HG03565 (cell line): ENCODE results near the gene MPZL2.

Experiments used
- ATAC-seq: cut with Tn5 transposase; IDR thresholded peaks from one replicate; pipeline ENCODE4 v1.9.1; 2021; ENCODE audit warnings: mild to moderate bottlenecking, moderate library complexity; ENCODE audit not compliant: unreplicated experiment

Gene MPZL2

DNA sequence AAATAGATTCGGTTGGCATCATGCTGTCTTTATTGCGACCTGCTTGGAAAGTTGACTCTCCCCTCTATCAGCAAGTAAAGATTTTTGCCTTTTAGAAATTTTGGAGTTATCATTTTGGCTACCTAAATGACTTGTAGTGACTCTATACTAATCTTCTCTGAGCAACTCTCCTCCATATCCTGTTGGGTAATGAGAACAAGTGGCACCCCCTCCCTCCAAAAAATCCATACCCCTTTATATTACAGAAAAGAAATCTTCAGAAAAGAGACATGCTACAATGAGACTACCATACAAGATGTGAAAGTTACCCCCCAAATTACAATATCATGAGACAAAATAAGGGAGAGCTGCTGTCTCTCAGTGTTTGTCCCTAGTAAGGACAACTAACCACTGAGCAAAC is 40.5 kb downstream of the MPZL2 start:
- no peak for ATAC-seq

DNA sequence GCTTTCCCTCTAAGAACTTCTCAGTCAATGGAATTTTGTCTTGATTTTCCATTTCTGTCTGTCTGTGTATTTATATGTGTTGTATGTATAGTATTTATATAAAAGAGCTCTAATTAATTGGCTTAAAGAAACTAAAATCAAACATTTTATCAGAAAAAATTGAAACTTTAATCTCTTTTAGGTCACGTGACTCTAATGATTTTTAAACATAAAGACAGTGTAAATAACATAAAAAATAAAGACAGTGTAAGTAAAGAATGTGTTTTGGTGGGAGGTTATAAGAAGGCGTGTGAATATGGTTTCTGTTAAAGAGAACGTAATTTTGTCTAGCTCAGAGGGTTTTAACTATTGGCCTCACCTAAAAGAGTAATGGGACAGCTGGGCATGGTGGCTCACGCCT is 41.7 kb downstream of the MPZL2 start:
- ATAC-seq: no peak

DNA sequence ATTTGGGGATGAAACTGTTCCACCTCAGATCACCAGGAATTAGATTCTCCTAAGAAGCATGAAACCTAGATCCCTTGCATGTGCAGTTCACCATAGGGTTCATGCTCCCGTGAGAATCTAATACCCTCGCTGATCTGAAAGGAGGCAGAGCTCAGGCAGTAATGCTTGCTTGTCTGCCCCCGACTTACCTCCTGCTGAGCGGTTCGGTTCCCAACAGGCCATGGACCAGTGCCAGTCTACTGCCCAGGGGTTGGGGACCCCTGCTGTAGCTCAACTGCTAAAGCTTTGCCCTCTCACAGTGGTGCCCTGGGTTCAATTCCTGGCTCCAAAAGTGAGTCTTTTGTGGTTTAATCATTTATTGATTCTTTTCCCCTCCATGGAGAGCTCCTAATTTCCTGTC is 42.7 kb downstream of the MPZL2 start:
- no peak for ATAC-seq

DNA sequence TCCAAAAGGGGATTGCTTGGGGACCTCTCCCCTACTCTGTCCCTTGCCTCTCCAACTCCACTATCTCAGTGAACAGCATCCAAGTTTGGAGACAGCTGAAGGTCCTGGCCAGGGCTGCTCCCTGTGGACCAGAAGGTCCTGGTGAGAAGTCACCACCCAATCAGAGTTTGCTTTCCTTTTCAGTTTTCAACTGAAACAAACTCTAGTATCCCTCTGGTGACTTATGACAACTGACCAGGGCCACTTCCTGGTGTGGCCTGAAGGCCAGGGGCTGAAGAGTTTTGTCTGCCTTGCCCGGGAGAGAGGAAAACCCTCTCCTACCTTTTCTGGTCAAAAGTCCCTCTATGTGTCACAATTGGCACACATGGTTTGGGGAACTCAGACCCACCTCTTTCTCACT is 44.4 kb downstream of the MPZL2 start:
- no peak for ATAC-seq

DNA sequence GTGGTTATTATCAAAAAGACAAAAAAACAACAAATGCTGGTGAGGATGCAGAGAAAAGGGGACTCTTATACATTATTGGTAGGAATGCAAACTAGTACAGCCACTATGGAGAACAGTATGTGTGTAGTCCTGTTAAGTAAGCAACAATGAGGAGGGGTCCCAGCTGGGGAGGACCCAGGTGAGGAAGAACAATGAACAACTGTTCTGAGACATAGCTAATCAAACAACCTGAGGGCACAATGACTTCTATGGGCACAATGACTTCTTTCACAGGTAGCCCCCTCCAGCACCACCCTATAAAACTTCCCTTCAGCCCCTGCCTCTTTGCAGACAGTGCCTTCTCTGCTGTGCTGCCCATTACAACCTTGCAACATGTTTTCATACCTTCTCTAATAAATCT is 44.9 kb downstream of the MPZL2 start:
- ATAC-seq: no peak

DNA sequence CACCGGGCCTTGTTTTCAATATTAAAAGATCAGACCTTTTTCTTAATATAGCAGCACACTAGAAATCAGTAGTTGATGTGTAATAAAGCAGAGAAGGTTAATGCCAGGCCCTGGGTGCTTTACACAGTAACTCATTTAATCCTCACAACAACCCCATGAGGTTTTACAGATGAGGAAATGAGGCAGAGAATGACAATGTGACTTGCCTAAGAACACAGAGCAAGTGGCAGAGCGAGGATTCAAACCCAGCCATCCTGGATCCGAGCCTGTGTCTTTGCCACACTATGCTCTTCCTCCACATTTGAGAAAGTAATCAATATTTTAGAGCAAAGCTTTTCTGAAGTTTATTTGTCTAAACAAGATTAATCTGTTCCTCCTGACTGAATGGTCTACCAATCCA is 46.5 kb downstream of the MPZL2 start:
- no peak for ATAC-seq

DNA sequence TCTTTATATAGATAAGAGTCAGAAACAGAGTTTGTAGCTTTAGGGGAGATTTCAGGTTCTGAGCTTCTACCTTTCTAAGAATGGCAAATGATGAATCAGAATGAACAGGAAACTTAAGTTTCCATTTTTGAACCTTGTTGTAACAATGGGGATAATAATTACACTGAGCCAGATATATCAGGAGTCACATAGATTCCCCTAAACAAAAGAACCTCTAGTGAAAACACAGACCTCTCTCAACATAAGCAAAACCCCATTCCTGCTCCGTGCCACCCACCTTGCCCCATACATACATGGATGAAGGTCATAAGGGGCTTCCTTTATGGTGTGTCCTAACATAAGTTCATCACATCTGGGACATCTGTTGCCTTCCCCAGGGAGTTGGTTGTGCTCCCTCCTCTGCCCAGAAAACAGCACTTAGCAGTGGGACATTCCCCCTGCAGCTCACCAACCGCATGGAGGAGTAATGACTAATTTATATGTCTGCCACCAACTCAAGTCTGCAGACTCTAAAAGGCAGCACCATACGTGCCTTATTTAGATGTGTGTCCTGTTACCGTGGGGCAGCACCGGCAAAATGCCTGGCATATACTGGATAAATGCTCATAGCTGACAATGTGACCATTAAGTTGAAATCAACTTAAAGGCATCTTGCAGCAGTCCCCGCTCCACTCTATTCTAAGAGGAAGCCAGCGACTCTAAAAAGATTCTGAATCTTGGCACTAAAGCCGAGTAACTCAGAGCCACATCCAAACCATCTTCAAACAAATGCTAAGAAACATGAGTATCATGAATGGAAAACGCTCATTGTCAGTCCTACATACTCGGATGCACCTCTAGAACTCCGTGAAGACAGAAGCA is 47.2 kb downstream of the MPZL2 start:
- no peak for ATAC-seq

DNA sequence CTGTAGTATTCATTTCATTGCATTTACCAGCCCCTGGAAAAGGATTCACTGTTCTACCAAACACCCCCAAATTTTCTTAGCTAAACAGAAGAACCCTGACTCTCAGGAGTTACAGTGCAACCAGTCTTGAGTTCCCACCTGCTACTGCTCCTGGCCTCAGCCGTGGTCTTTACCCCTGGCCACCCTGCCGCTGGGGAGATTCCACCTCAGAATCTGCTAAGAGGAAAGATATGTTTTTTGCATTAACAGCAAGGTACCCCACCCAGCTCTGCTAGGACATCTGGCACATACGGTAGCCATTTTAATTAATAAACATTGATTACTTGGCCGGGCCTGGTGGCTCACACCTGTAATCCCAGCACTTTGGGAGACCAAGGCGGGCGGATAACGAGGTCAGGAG is 48.3 kb downstream of the MPZL2 start:
- no peak for ATAC-seq

DNA sequence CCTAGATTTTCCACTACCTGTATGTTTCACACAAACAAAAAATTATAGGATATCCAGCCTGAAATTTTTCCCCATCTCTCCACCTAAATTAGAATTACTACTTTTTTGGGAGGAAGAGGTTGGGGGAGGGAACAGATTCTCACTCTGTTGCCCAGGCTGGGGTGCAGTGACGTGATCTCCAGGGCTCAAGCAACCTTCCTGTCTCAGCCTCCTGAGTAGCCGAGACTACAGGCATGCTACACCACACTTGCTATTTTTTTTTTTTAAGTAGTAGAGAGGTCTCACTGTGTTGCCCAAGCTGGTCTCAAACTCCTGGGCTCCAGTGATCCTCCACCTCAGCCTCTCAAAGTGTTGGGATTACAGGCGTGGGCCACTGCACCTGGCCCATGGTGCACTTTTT is 48.8 kb downstream of the MPZL2 start:
- no peak for ATAC-seq

DNA sequence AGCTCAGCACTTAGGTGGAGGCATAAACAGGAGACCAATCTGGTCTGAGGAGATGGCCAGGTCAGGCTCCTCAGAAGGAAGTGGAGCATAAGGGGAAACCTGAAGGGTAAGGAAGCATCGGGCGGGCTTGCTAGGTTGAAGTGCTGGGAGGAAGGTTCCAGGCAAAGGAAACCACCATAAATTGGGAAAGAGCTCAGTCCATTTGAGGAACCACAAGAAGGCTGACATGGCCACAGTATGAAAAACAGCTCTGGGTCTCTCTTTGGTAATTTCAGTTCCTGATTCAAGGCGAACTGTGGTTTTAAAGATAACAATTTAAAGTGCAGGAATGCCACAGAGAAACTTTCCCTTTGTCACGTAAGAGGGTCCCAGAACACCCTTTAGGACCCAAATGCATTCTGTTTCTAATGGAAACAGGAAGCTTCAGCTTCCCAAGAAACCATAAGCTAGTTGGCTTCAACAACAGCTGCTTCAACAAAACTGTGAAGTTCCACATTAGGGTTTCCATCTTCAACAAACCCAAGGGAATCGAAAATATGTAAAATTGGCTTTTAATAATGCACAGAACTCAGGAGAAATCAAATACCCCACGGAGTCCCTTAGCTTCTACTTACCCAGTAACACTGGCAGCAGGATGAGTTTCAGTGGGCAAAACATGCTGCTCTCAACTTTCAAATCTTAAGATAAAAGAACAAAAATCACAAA is 49.7 kb downstream of the MPZL2 start:
- ATAC-seq: no peak

DNA sequence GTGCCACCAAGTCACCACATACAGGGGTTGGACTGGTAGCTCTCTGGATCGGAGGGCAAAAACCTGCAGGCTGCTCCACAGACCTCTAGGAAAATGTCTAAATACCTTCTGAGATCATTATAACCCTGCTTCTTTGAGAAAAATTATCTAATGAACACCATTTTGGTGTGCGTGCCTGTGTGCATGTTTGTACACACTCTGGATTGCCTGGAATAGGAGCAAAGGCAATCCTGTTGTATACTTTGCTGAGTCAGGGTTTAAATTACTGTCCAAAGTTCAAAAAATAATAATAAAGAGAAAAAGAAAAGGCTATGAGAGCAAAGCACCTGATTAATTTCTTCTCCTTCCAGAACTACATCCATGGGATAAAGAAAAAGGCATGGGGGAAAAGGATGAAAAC is 50.3 kb downstream of the MPZL2 start:
- no peak for ATAC-seq

DNA sequence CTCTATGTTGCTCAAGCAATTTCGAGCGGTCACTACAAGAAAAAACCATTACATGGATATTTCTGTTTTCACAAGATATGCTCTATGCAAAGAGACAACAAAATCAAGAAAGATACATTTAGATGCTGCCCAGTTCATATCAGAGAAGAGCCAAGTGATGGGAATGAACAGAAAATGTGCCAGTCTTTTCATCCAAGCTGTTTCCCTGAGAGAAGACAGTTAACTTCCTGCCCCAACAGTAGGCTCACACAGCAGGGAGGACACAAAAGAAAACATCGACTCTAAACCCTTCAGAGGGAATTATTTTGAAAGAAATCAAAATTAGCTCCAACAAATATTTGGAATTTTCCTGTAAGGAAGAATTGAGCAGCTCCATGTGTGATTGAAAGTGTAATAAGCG is 50.9 kb downstream of the MPZL2 start:
- no peak for ATAC-seq

DNA sequence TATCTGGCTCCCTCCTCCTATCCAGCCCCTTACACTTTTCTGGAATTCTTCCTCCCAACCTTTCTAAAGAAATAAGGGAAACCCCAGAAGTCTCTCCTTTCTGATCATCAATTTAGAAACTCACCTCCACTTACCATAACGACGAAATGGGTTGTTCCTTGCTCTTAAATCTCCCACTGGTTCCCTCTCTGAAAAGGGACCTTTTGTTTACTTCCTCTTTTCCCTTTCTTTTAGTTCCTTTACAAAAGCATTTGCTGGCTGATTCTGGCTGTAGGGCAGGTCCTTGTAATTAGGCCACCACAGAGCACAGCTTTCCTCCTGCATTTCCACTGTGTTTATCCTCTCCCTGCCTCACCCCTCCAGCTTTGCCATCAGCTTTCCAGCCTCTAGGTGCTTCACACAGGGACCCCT is 51.3 kb downstream of the MPZL2 start:
- no peak for ATAC-seq

DNA sequence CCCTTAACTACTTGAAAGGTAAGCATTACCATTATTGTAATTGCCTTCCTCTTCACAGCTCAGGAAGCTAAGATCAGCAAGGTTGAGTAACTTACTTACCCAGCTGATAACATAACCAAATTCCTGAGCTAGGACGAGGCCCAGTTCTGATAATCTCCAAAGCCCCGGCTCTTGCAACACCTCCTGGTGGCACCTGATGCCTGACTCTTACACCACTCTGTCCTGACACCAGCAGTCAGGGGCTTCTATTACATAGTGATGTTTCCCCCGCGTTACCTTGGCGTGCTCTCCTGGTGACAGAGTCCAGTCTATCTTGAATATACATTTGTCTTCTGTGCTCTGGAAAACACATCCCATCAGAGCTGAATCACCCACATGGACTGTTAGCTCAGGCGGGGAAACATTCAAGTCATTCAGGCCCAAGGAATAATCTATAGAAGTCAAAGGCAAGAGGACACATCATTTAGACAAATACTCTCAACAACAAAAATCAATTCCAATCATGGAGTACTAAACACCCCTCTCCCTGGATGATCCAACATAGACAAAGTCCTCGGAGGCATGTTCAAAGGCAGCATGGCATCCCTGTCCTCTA is 51.9 kb downstream of the MPZL2 start:
- ATAC-seq: no peak

DNA sequence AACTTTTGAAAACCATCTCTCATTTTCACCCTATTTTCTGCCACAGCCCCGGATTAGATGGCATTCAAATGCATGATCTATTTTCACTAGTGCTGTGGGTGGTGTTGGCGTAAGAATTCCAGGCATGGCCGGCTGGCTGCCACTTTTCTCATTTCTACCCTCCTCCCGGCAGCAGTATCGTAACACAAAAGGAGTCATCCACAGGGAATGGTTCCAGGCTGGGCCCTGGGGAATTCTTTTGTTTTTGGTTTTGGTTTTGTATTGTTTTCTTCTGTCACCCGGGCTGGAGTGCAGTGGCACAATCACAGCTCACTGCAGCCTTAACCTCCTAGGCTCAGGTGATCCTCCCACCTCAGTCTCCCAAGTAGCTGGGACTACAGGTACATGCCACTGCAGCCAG is 53.1 kb downstream of the MPZL2 start:
- no peak for ATAC-seq

DNA sequence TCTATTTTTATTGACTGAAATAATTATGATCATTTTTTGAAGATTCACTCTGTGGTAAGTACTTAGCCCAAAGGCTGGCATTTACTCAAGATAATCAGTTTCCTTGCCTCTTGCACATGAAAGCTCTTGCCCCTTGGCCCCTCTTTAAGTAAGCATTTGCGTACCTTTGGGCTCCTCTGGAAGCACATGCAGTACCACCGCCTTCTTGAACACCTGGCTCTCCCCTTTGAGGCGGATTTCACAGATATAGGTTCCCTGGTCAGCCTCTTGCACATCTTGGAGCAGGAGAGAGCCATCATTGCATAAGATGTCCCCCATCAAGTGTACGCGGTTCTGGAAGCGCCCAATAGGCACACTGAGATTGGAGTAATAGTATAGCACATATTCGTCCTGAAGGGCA is 53.8 kb downstream of the MPZL2 start:
- no peak for ATAC-seq

DNA sequence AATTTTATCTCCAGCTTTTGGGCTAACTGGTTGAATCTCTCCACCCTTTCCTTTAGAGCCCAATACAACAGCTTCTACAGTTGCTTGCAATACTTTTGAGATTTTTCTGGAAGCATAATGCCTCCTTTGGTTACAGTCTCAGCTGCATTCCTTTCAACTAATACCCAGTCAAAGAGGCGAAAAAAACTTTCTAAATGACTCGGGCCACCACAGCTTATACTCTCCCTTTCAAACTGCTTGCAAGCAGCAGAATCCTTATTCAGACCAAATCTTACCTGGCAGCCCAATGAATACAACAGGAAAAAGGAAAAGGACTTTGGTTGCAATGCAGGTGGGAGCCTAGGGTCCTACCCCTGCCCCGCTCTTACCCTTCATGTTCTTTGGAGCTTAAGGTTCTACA is 55.1 kb downstream of the MPZL2 start:
- no peak for ATAC-seq

DNA sequence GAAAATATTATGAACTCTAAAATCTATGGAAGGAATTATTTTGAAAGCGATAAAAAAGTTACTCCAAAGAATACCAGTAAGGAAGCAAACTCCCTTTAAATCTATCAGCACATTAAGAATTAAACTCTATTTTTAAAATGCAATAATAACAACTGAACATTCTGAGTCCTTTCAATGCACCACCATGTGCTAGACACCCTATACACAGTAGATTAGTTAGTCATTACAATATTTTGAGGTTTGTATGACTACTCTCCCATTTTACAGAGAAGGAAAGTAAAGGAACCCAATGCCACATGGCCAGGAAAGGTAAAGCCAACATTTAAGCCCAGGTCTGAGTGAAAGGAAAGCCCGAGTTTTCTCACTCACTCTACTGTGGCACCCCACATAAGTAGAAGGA is 57.0 kb downstream of the MPZL2 start:
- ATAC-seq: no peak

DNA sequence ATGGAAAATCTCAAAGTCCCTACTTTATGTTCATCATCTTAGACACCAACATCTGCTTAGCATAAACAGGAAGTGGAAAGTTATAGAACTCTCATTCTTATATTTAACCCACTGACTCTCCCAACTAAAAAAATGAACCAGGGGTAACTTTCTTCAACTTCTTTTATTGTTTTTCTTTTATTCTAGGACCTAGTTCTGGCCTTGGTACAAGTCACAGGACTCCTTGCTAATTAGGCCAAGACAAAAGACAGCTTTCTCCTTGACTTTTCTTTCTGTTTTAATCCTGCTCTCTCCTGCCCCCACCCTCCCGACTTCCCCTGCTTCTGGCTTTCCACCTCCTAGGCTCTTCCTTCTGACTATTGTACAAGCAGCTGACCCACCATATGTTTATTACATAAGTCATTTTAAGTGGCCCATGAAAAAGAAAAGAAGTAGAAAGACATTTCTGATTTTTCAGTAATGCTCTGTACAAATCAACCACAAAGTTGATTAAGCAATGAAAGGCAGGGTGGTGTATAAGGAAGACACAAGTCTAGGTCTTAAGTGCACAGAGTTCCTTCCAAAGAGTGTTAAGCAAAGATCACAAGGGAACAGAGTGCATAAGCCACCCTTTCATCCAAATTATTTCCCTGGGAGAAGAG is 57.6 kb downstream of the MPZL2 start:
- ATAC-seq: no peak

DNA sequence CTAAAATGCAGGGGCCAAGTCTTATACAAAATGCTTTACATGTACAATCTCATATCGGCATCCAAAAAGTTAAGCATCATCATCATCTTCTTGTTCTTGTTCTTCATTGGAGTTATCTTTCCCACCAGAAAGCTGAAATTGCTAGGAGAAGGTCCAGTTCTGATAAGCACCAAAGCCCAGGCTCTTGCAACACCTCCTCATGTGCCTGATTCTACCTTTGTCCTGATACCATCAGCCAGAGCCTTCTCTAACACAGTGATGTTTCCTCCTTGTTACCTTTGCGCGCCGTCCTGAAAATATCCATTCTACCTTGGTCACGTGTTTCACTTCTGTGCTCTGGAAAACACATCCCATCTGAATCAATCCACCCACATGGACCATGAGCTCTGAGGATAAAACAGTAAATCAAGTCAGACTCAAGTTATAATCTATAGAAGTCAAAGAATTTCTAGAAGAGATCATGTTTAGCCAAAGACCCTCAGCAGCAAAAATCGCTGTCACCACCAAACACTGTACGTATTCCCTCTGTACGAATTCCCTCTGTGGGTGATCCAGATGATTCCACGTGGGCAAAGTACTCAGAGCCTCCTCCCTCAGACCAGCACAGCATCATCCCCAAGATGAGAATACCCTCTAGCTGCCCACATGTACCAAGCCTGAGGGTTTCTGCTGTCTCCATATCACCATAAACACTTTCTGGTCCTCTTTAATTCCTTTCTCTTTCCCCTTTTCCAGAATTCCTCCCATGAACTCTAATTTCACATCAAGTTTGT is 58.3 kb downstream of the MPZL2 start:
- ATAC-seq: no peak
